IPS-18c (cell line): ENCODE data around the gene FKTN.

Experiments used
- H3K4me3 ChIP-seq: 2 replicates; pipeline ENCODE4 v1.7.0; 2013; ENCODE audit warnings: low read depth, mild to moderate bottlenecking, low read length, moderate library complexity; ENCODE audit not compliant: insufficient read depth
- H3K9me3 ChIP-seq: one replicate; pipeline ENCODE4 v1.6.1; 2013; ENCODE audit warnings: mild to moderate bottlenecking, low read length, moderate library complexity; ENCODE audit not compliant: control insufficient read depth, insufficient read depth

Gene FKTN

DNA sequence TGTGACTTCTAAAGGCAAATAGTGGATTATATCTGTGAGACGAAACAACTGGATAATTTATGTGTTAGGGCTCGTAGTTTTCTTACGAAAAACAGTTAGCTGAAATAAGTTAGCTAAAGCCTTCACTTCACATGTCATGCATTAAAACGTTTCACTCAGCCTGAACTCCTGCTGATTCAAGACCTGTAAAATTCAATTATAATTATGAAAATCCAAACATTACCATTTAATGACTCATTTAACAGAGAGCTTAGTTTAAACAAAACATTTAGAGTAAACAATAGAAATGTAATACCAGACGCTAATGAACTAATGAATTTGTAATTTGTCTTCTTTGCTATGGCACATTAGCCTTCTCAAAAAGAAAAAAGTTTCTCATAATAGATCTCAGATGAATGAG lies 106.0 kb downstream of the FKTN start:
- Histone ChIP-seq H3K4me3 (no peak overlapping the region), H3K9me3 (no peaks in the 10 kb centered on the region)

GRCh38 chr9:105667867-105668266 lies 109.9 kb downstream of the FKTN start:
- no peaks in the 10 kb centered on the region for H3K9me3 ChIP-seq
- H3K4me3 ChIP-seq: no peak overlapping the region

DNA sequence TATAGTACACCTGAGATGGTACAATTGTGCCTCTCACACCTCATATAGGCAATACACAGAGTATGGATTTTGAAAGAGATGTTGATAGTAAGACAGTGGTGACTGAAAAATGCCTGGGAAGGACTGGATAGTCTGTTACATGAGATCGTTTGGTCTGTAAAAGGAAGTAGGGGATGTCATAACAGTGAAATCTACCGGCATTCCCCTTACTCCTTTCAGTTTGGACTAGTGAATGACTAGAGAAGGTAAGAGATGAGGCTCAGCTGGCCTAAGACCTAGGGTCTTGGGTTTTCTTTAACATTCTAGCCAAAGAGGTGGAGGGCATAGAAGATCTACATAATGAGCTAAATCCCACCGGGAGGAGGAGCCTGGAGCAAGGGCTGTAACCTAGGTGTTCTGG lies 112.4 kb downstream of the FKTN start:
- no peaks in the 10 kb centered on the region for H3K9me3 ChIP-seq
- no peak overlapping the region for H3K4me3 ChIP-seq

GRCh38 chr9:105670775-105671174 lies 112.8 kb downstream of the FKTN start:
- Histone ChIP-seq H3K4me3 (no peak overlapping the region), H3K9me3 (no peaks in the 10 kb centered on the region)

GRCh38 chr9:105672711-105673234 lies 114.8 kb downstream of the FKTN start:
- H3K4me3 ChIP-seq: no peak overlapping the region
- H3K9me3 ChIP-seq: no peaks in the 10 kb centered on the region

DNA sequence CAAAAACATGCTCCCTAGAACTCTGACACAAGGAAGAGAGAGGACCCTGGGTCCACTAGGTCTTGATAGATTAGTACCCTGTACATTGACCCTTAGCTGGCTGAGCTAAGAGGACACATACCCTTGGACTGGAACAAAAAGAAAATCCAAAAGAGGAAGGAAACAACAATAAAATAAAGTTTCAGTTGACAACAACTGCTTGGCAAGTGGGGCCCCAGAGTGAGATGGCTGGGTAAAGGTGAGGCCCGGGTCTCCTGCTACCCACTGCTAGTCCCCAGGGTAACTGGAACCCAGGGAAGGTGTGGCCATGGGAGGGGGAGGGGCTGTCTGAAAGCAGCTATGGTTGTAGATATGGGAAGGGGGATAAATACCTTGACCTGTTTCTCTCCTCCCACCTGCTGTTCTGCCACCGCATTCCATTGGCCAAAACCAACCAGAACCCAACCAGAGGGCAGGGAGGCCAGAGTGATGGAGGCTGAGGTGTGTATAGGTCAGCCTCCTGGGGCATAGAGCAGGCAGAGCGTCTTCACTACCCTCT lies 116.0 kb downstream of the FKTN start:
- no peak overlapping the region for H3K4me3 ChIP-seq
- no peaks in the 10 kb centered on the region for H3K9me3 ChIP-seq

GRCh38 chr9:105676351-105676923 lies 118.5 kb downstream of the FKTN start:
- Histone ChIP-seq H3K4me3 (no peak overlapping the region), H3K9me3 (no peaks in the 10 kb centered on the region)

DNA sequence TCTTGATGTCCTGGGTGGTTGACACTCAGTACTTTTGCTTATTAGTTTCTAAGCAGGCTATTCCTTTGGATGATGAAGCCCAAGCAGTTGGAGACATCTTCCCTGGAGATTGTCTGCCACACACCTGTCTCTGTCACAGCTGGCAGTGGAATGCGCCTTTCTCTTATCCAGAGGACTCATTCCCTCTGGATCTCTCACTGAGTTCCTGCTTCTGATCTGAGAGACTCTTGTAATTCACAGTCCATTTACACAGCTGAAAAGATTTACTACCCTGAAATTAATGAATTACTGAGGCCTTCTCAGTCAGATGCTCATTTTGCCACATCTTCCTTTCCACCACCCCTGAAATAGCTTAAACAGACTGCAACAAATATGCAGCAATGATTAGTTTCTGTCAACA lies 120.2 kb downstream of the FKTN start:
- no peaks in the 10 kb centered on the region for H3K9me3 ChIP-seq
- H3K4me3 ChIP-seq: no peak overlapping the region

DNA sequence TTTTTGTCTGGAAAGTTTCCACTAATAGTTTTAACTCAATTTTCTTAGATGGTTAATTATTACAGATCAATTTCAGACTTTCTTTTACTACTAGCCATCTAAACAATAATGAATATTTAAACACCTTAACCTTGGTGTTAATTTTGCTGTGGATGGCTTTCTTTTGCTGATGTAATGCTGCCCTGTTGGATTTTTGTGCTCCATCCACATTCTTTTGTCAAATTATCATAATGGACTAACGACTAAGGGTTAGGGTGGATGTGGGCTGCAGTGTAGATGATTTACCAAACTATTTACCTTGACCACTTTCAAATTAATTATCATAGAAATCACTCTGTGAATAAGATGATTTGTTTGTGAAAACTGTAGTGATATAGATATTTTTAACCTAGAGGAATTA lies 120.8 kb downstream of the FKTN start:
- H3K4me3 ChIP-seq: no peak overlapping the region

DNA sequence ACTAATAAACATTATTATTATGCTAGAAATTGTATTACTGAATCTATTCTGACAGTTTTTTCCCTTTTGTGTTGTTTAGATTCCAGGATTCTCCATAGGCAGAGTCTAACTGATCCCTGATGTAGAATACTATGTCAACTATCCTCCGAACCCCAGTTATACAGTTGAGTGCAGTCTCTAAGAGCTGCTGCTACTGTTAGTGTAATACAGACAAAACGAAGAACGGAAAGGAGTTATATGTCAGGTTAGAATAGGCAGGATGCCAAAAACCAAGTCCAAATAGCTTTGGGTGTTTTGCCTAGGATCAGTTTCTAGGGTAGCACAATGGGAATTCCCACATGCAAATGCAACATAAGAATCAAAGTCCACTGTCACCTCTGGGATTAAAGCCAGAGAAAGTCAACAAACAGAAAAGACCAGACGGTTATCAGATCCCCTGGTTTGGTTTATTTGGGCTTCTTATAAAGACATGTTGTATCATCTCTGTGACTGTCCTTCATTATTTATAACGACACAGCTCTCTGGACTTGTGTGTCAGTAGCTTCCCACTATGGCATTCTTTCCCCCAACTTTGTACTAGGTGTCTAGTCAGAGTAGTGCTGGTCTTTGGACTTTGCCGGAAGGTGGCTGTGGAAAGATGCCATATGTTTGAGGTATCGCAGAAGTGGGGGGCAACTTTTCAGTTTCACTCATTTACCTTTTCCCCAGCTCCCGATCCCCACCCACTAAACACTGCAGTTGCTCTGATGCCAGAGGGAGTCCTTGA lies 121.5 kb downstream of the FKTN start:
- peaks cover 2% of the 10 kb centered on the region for H3K9me3 ChIP-seq
- no peak overlapping the region for H3K4me3 ChIP-seq

More for the DNA sequence above, 120.8 kb downstream of the FKTN start:
- H3K9me3 ChIP-seq: peaks cover 2% of the 10 kb centered on the region

- H3K4me3 ChIP-seq: no peak overlapping the region
Observed at GRCh38 chr9:105681313-105681712, 123.4 kb downstream of the FKTN start.

DNA sequence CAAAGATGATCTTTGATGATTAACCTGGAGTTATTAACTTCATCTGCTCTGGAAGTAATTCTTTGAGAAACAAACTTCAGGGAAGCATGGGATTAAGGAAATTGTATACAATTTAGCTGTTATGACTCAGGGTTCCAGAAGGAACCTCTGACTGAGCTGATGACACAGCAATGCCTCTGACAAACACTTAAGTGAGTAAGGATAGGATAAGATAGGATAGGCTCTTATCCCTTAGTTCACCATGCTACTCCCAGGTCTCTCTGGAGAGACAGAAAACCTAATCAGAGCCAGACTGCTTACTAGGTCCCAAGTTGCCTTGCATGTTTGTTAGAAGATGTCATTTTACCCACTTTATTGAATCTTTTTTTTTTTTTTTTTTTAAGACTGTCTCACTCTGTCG lies 123.8 kb downstream of the FKTN start:
- Histone ChIP-seq H3K4me3 (no peak overlapping the region), H3K9me3 (peaks cover 2% of the 10 kb centered on the region)

More at GRCh38 chr9:105681313-105681712, 123.4 kb downstream of the FKTN start:
- H3K9me3 ChIP-seq: peaks cover 2% of the 10 kb centered on the region

- Histone ChIP-seq H3K9me3 (peaks cover 2% of the 10 kb centered on the region), H3K4me3 (no peak overlapping the region)
Observed at GRCh38 chr9:105683688-105684275, 125.9 kb downstream of the FKTN start.

DNA sequence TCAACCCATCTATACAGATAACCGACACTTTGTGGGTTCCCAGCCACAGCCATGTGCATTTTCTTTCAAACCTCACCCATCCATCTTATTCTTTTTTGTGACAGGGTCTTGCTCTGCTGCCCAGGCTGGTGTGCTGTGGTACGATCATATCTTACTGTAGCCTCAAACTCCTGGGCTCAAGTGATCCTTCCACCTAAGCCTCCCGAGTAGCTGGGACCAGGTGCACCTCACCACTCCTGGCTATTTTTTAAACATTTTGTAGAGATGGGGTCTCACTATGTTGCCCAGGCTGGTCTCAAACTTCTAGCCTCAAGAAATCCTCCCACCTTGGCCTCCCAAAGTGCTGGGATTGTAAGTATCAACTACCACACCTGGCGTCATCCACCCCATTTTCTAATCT lies 129.0 kb downstream of the FKTN start:
- no peak overlapping the region for H3K4me3 ChIP-seq
- peaks cover 2% of the 10 kb centered on the region for H3K9me3 ChIP-seq
